WTC11 (cell line): Measurements from ENCODE around the gene PRR18. TPM values are rescaled to one million over a fixed set of nuclear protein-coding genes. Genes with fewer than 3 reads are reported as not detected.

ENCODE experiments used
- ATAC-seq: fragments of 200-7000 bp; cut with Tn5 transposase; 2 replicates; pipeline ENCODE4 v1.10.0; 2021; ENCODE audit warnings: mild to moderate bottlenecking, moderate library complexity
- CTCF ChIA-PET: fragments of 300-600 bp; sonication (Branson Sonifier 250); formaldehyde crosslinking; loops from one replicate; lab custom pipeline; 2021; ENCODE audit warnings: antibody characterized with exemption; lab: Charles Lee
- POLR2A ChIA-PET: fragments of 350-600 bp; sonication (Branson Sonifier 250); formaldehyde crosslinking; loops from one replicate; lab custom pipeline; 2021; ENCODE audit warnings: antibody characterized with exemption; lab: Charles Lee
- DNase-seq: peaks from one replicate; pipeline ENCODE4 v3.0.0; 2021; ENCODE audit warnings: low spot score
- H3K27ac Mint-ChIP-seq: 2 replicates; pipeline ENCODE4 v1.8.0; 2021; ENCODE audit warnings: mixed read lengths
- H3K27me3 Mint-ChIP-seq: 2 replicates; pipeline ENCODE4 v1.8.0; 2021; ENCODE audit warnings: low read depth, mild to moderate bottlenecking, moderate library complexity, mixed read lengths
- H3K36me3 Mint-ChIP-seq: 2 replicates; pipeline ENCODE4 v1.8.0; 2021; ENCODE audit warnings: mixed read lengths
- H3K4me1 Mint-ChIP-seq: 2 replicates; pipeline ENCODE4 v1.8.0; 2022; ENCODE audit warnings: mixed read lengths
- H3K4me3 Mint-ChIP-seq: 2 replicates; pipeline ENCODE4 v1.8.0; 2021; ENCODE audit warnings: mild to moderate bottlenecking, moderate library complexity, mixed read lengths
- H3K9me3 Mint-ChIP-seq: 2 replicates; pipeline ENCODE4 v1.8.0; 2021; ENCODE audit warnings: mixed read lengths
- AR ChIP-seq: fragments of 250-450 bp; sonication (Bioruptor Pico); IDR thresholded peaks from 2 replicates; pipeline ENCODE4 v1.9.0; 2021; ENCODE audit warnings: mild to moderate bottlenecking
- ATF6 ChIP-seq: sonication (generic); formaldehyde crosslinking; IDR thresholded peaks from 2 replicates; pipeline ENCODE4 v1.8.1; 2023; ENCODE audit warnings: mild to moderate bottlenecking, missing genetic modification reagents
- CBFB ChIP-seq: sonication (generic); formaldehyde crosslinking; IDR thresholded peaks from 2 replicates; pipeline ENCODE4 v1.8.1; 2022; ENCODE audit warnings: mild to moderate bottlenecking, low read depth, missing genetic modification reagents
- CDX4 ChIP-seq: fragments of 250-450 bp; sonication (Bioruptor Pico); IDR thresholded peaks from 2 replicates; pipeline ENCODE4 v1.9.0; 2021; ENCODE audit warnings: moderate library complexity, mild to moderate bottlenecking, inconsistent platforms, borderline replicate concordance
- EMX1 ChIP-seq: fragments of 250-450 bp; sonication (Bioruptor Pico); IDR thresholded peaks from 2 replicates; pipeline ENCODE4 v1.8.0; 2021; ENCODE audit warnings: mild to moderate bottlenecking
- ETV6 ChIP-seq: sonication (generic); formaldehyde crosslinking; IDR thresholded peaks from 2 replicates; pipeline ENCODE4 v1.8.1; 2022; ENCODE audit warnings: mild to moderate bottlenecking, missing genetic modification reagents
- FOXJ3 ChIP-seq: sonication (generic); formaldehyde crosslinking; IDR thresholded peaks from 2 replicates; pipeline ENCODE4 v1.9.0; 2021; ENCODE audit warnings: missing genetic modification reagents, mild to moderate bottlenecking, borderline replicate concordance
- FOXK1 ChIP-seq: sonication (generic); formaldehyde crosslinking; IDR thresholded peaks from 2 replicates; pipeline ENCODE4 v1.8.0; 2022; ENCODE audit warnings: mild to moderate bottlenecking, moderate library complexity, missing genetic modification reagents
- FOXP1 ChIP-seq: sonication (generic); formaldehyde crosslinking; IDR thresholded peaks from 2 replicates; pipeline ENCODE4 v1.8.0; 2022; ENCODE audit warnings: missing genetic modification reagents, mild to moderate bottlenecking, moderate library complexity, borderline replicate concordance
- GTF2I ChIP-seq: fragments of 250-450 bp; sonication (Bioruptor Pico); conservative IDR thresholded peaks from 2 replicates; pipeline ENCODE4 v1.4.0; 2021; ENCODE audit warnings: mild to moderate bottlenecking
- HMGXB4 ChIP-seq: sonication (generic); formaldehyde crosslinking; IDR thresholded peaks from 2 replicates; pipeline ENCODE4 v1.8.1; 2023; ENCODE audit warnings: mild to moderate bottlenecking, moderate library complexity, missing genetic modification reagents
- IRF2 ChIP-seq: sonication (generic); formaldehyde crosslinking; IDR thresholded peaks from 2 replicates; pipeline ENCODE4 v1.8.0; 2022; ENCODE audit warnings: low read depth, missing genetic modification reagents, borderline replicate concordance
- JAZF1 ChIP-seq: fragments of 250-450 bp; sonication (Bioruptor Pico); IDR thresholded peaks from 2 replicates; pipeline ENCODE4 v1.9.0; 2021; ENCODE audit warnings: moderate library complexity, mild to moderate bottlenecking, inconsistent platforms
- MAX ChIP-seq: sonication (generic); formaldehyde crosslinking; IDR thresholded peaks from 2 replicates; pipeline ENCODE4 v1.8.0; 2022; ENCODE audit warnings: mild to moderate bottlenecking, missing genetic modification reagents
- NFE2L1 ChIP-seq: sonication (generic); formaldehyde crosslinking; IDR thresholded peaks from 2 replicates; pipeline ENCODE4 v1.8.1; 2023; ENCODE audit warnings: missing genetic modification reagents
- NR2C2 ChIP-seq: sonication (generic); formaldehyde crosslinking; IDR thresholded peaks from 2 replicates; pipeline ENCODE4 v1.8.0; 2022; ENCODE audit warnings: mild to moderate bottlenecking, missing genetic modification reagents
- NR3C1 ChIP-seq: sonication (generic); formaldehyde crosslinking; conservative IDR thresholded peaks from 2 replicates; pipeline ENCODE4 v1.8.1; 2023; ENCODE audit warnings: low read depth, mild to moderate bottlenecking, missing genetic modification reagents
- RORB ChIP-seq: fragments of 250-450 bp; sonication (Bioruptor Pico); IDR thresholded peaks from 2 replicates; pipeline ENCODE4 v1.9.0; 2021; ENCODE audit warnings: mild to moderate bottlenecking
- SMAD4 ChIP-seq: sonication (generic); formaldehyde crosslinking; IDR thresholded peaks from 2 replicates; pipeline ENCODE4 v1.8.0; 2022; ENCODE audit warnings: mild to moderate bottlenecking, missing genetic modification reagents
- TEAD1 ChIP-seq: sonication (generic); formaldehyde crosslinking; IDR thresholded peaks from 2 replicates; pipeline ENCODE4 v1.8.0; 2022; ENCODE audit warnings: mild to moderate bottlenecking, missing genetic modification reagents
- USF1 ChIP-seq: sonication (generic); formaldehyde crosslinking; IDR thresholded peaks from 2 replicates; pipeline ENCODE4 v1.8.0; 2022; ENCODE audit warnings: mild to moderate bottlenecking, missing genetic modification reagents
- ZNF396 ChIP-seq: fragments of 250-450 bp; sonication (Bioruptor Pico); IDR thresholded peaks from 2 replicates; pipeline ENCODE4 v1.8.0; 2021; ENCODE audit warnings: mild to moderate bottlenecking, moderate library complexity, borderline replicate concordance
- ZNF512 ChIP-seq: sonication (generic); formaldehyde crosslinking; IDR thresholded peaks from 2 replicates; pipeline ENCODE4 v1.8.1; 2022; ENCODE audit warnings: missing genetic modification reagents, borderline replicate concordance
- total RNA-seq: library from RNA; stranded (reverse); gene quantifications from 3 replicates; pipeline ENCODE4 v1.2.3, GENCODE V29; 2021

The PRR18 gene
- total RNA-seq, 1 experiment from 2014 or later: 0.52 TPM

GRCh38 chr6:166317261-166318212 is 9.3 kb upstream of the PRR18 start (continued):
- no peak for TF ChIP-seq ETV6 (CRISPR knock-in tag)
- no peak for TF ChIP-seq USF1

- DNase-seq: no peak
- no peak for ATAC-seq
- Mint-ChIP-seq H3K27ac (0 out of 2 replicates have a peak overlapping the region, but pooled peaks have one; percentile 19), H3K27me3 (peaks cover 5% of the 10 kb centered on the region), H3K36me3 (0 out of 2 replicates have a peak, but pooled peaks cover 4% of the 10 kb centered on the region), H3K4me1 (peaks cover 13% of the 10 kb centered on the region), H3K9me3 (no peaks in the 10 kb centered on the region), H3K4me3 (no peak overlapping the region)
- CTCF ChIA-PET: no interaction called here
- POLR2A ChIA-PET: no interaction called here
- TF ChIP-seq SMAD4 (CRISPR knock-in tag) (no peak), MAX (CRISPR knock-in tag) (no peak), FOXP1 (CRISPR knock-in tag) (no peak), TEAD1 (CRISPR knock-in tag) (no peak), CBFB (CRISPR knock-in tag) (no peak), GTF2I (CRISPR knock-in tag) (no peak), HMGXB4 (no peak), EMX1 (CRISPR knock-in tag) (no peak), ZNF396 (no peak), NFE2L1 (CRISPR knock-in tag) (no peak), FOXK1 (no peak), AR (CRISPR knock-in tag) (no peak), ZNF512 (no peak)
Observed at GRCh38 chr6:166315436-166315835, 7.2 kb upstream of the PRR18 start.

- POLR2A ChIA-PET: no interaction called here
- H3K9me3 Mint-ChIP-seq: no peaks in the 10 kb centered on the region
- ATAC-seq: no peak
- no peak for DNase-seq
- no peak overlapping the region for H3K27ac Mint-ChIP-seq
- TF ChIP-seq NFE2L1 (CRISPR knock-in tag) (no peak), ATF6 (CRISPR knock-in tag) (no peak), IRF2 (no peak), CDX4 (CRISPR knock-in tag) (no peak), NR3C1 (CRISPR knock-in tag) (no peak), NR2C2 (CRISPR knock-in tag) (no peak), JAZF1 (CRISPR knock-in tag) (no peak), RORB (CRISPR knock-in tag) (no peak), FOXJ3 (CRISPR knock-in tag) (no peak)
- no peaks in the 10 kb centered on the region for H3K36me3 Mint-ChIP-seq
- H3K4me3 Mint-ChIP-seq: no peak overlapping the region
- H3K27me3 Mint-ChIP-seq: peaks cover 15% of the 10 kb centered on the region
- peaks cover 13% of the 10 kb centered on the region for H3K4me1 Mint-ChIP-seq
- CTCF ChIA-PET: interaction anchor here (1.1 to 1.8 kb wide), 6 partner anchors 12 to 132 kb away, joined by 3 to 36 read pairs (median 6); no protein-coding TSS in a partner anchor
Observed at GRCh38 chr6:166314454-166314853, 6.3 kb upstream of the PRR18 start.
